NT2/D1 (cell line): ENCODE data around the gene FAM217B.

Experiments
- SUZ12 ChIP-seq: IDR thresholded peaks from 2 replicates; pipeline ENCODE4 v1.6.1; 2011; ENCODE audit not compliant: insufficient read length, insufficient read depth; ENCODE audit errors: extremely low read depth
- YY1 ChIP-seq: IDR thresholded peaks from 2 replicates; pipeline ENCODE4 v1.6.1; 2011; ENCODE audit not compliant: insufficient read length, insufficient read depth

DNA sequence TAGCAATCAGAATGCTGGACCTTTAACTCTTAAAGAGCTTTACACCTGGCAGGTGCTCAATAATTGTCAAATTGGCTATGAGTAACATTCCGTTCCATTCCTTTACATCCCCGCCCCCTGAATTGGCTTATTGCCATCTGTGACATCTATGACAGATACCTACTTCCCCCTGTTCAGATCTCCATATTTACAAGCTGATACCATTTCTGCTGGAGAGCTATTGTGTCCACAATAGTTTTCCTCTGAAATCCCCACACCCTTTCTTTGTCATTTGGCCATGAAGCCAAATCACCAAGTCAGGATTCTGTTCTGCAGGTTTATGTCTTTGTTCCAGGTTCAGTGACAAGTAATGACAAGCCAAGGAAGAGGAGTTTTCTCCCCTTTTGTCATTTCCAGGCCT is 21.2 kb downstream of the FAM217B start:
- no peak for TF ChIP-seq SUZ12
- TF ChIP-seq YY1: no peak
